Measurements from ENCODE around the gene SERPINB6. TPM values are rescaled to one million over a fixed set of nuclear protein-coding genes. Genes with fewer than 3 reads are reported as not detected.

SERPINB6 gene
- total and polyA plus RNA-seq, 9 of the 15 experiments (the other 6 are each of a cell fraction or from before 2014, with no cell fraction given) = 86.6 to 211 (median 143) TPM

- TF ChIP-seq ZBTB33 (CRISPR knock-in tag; IDR thresholded peaks at IDR 0.05) = peak; percentile 43; the same call in 1 of the 2 replicates
- TF ChIP-seq HNRNPK (IDR thresholded peaks at IDR 0.05; ENCODE audit: low read depth, low read length, poor library complexity, severe bottlenecking) = no peak
- TF ChIP-seq ZBTB40 (IDR thresholded peaks at IDR 0.05) = no peak
- TF ChIP-seq ZBTB40 (CRISPR knock-in tag; IDR thresholded peaks at IDR 0.05) = no peak
- TF ChIP-seq NRF1 (conservative IDR thresholded peaks at IDR 0.05 in 1 of 2, IDR thresholded peaks at IDR 0.05 in 1 of 2) = peak; percentile 21 to 41; a peak in 3 of 4 replicates
- peak; percentile 97 for TF ChIP-seq SMARCA4 (IDR thresholded peaks at IDR 0.05)
- TF ChIP-seq MAZ (CRISPR knock-in tag; conservative IDR thresholded peaks at IDR 0.05 in 1 of 2, IDR thresholded peaks at IDR 0.05 in 1 of 2) = peak; percentile 38 to 84; a peak in 3 of 4 replicates
- TF ChIP-seq ZFP1 (CRISPR knock-in tag; IDR thresholded peaks at IDR 0.05) = no peak
- no peak for TF ChIP-seq E2F3 (CRISPR knock-in tag; IDR thresholded peaks at IDR 0.05)
- TF ChIP-seq MLLT1 (IDR thresholded peaks at IDR 0.05) = peak; percentile 78 to 96; a peak in 3 of 4 replicates
Measured at GRCh38 chr6:2931970-2932748, 39.2 kb downstream of the SERPINB6 start (continued).

Data from K562 (cell line).